Measurements from ENCODE around the gene BRSK2.
A peak's percentile ranks its signal among the peaks of the same experiment; 100 is the strongest.

Gene BRSK2

DNA sequence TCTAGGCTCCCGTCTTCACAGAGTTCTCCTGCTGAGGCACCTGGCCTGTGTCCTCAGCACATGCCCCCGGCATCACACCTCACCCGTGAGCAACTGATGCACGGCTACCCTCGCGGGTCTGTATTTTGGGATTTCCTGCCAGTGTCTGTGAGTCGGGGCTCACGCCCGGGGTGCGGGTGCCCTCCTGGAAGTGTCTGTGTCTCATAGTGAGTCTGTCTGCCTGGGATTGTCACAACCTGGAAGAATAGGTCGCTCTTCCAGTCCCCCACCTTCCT is 11.4 kb downstream of the BRSK2 start:
- no peaks in the 10 kb centered on the region for H3K9me3 ChIP-seq (ENCODE audit: control insufficient read depth, low read length)
- no peaks in the 10 kb centered on the region for H3K4me1 ChIP-seq (ENCODE audit: control insufficient read depth, insufficient read depth, low read length)

DNA sequence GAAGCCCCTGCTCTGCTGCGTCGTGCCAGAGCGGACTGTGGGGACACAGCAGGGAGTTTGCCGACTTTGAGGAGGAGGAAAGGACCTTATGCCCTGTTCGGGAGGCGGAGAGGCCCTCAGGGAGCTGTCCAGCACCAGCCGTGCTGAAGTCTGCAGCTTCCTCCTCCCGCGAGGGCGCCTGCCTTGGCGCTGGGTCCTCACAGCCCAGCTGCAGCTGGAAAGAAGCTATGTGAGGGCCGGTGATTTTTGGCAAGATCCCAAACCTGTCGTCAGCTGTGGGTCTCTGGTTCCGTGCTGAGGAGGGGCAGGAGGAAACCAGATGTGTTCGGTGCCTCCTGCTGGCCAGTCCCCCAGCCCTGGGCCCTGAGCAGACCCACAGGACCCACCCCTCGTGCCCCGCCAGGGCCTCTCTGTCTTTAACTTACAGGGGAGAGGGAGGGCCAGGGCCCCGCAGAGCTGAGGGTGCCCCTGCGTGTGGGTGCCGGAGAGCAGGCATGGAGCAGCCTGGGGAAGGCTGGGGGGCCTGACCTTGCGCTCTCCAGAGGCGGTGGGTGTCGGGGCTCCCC is 12.0 kb downstream of the BRSK2 start:
- no peaks in the 10 kb centered on the region for H3K9me3 ChIP-seq (ENCODE audit: control insufficient read depth, low read length)
- H3K36me3 ChIP-seq (ENCODE audit: control insufficient read depth, insufficient read depth, low read length, severe bottlenecking) = no peaks in the 10 kb centered on the region
- DNase-seq (ENCODE audit: low read depth) = peak; percentile 78
- H3K4me1 ChIP-seq (ENCODE audit: control insufficient read depth, insufficient read depth, low read length) = no peaks in the 10 kb centered on the region
- H3K9ac ChIP-seq (ENCODE audit: low read length) = no peak overlapping the region
- peaks cover 39% of the 10 kb centered on the region for H3K27me3 ChIP-seq (replicated peaks; ENCODE audit: control insufficient read depth, insufficient read depth, low read length)
- H3K4me3 ChIP-seq (ENCODE audit: low read length) = no peak overlapping the region

More for the DNA sequence above, 11.4 kb downstream of the BRSK2 start:
- Histone ChIP-seq H3K4me3 (ENCODE audit: low read length) (no peak overlapping the region), H3K9ac (ENCODE audit: low read length) (no peak overlapping the region), H3K27me3 (replicated peaks; ENCODE audit: control insufficient read depth, insufficient read depth, low read length) (peaks cover 37% of the 10 kb centered on the region), H3K36me3 (ENCODE audit: control insufficient read depth, insufficient read depth, low read length, severe bottlenecking) (no peaks in the 10 kb centered on the region)
- DNase-seq (ENCODE audit: low read depth) = no peak

DNA sequence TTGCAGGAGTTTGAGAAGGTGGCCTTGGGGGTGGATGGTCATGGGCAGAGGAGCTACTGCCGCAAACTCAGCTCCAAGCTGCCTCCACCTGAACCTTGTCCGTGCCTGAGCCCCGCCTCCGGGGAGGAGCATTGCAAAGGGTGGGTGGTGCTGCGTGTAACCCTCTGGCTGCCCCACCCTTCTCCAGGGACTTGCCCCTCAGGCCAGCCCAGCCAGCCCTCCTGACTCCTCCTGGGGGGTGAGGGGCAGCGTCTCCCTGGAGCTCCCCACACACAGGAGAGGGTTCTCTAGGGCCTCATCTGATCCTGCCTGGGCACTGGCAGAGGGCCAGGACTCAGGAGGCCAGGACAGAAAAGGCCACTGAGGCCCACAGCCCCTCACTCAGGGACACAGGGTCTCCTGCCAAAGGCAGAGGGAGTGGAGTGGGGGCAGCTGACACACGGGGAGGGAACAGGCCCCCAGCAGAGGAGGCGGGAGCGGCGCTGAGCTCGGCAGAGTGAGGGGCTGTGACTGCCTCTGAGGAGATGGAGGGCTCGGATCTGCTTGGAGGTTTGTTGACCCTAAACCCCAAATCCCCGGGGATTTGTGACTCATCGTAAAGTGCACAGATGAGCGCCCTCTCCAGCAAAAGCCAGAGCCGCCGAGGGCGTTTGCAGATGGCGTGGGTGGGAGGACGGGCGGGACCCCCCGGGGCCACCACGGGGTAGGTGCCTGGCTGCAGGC is 12.8 kb downstream of the BRSK2 start:
- Histone ChIP-seq H3K9me3 (ENCODE audit: control insufficient read depth, low read length) (no peaks in the 10 kb centered on the region), H3K36me3 (ENCODE audit: control insufficient read depth, insufficient read depth, low read length, severe bottlenecking) (no peaks in the 10 kb centered on the region), H3K9ac (ENCODE audit: low read length) (no peak overlapping the region), H3K4me3 (ENCODE audit: low read length) (no peak overlapping the region), H3K4me1 (ENCODE audit: control insufficient read depth, insufficient read depth, low read length) (no peaks in the 10 kb centered on the region), H3K27me3 (replicated peaks; ENCODE audit: control insufficient read depth, insufficient read depth, low read length) (peaks cover 44% of the 10 kb centered on the region)
- no peak for DNase-seq (ENCODE audit: low read depth)

DNA sequence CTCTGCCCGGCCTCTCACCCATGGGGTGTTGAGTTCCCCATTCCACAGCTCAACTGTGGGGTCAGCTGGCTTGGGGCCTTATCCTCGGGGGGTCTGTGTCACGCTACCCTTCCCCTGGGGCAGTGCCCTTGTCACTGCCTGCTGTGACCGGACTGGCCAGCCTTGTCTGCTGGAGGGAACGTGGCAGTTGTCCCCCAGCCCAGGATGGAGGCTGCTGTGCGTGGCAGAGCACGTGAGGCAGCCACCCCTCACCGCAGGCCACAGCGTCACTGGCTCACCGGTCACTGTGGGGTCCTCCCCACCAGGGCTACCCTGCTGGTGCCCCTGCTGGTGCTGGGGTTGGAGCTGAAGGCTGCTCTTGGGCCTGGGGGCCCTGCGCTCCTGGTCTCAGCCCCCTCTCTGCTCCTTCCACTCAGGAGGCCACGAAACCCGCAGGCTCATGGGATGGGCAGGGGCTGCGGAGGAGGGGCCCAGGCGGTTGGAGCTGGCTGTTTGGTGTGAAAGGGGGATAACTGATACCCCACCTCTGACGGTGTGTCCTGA is 13.4 kb downstream of the BRSK2 start:
- Histone ChIP-seq H3K9ac (ENCODE audit: low read length) (no peak overlapping the region), H3K27me3 (replicated peaks; ENCODE audit: control insufficient read depth, insufficient read depth, low read length) (peaks cover 44% of the 10 kb centered on the region), H3K4me3 (ENCODE audit: low read length) (no peak overlapping the region), H3K4me1 (ENCODE audit: control insufficient read depth, insufficient read depth, low read length) (no peaks in the 10 kb centered on the region), H3K9me3 (ENCODE audit: control insufficient read depth, low read length) (no peaks in the 10 kb centered on the region), H3K36me3 (ENCODE audit: control insufficient read depth, insufficient read depth, low read length, severe bottlenecking) (no peaks in the 10 kb centered on the region)
- DNase-seq (ENCODE audit: low read depth) = no peak

DNA sequence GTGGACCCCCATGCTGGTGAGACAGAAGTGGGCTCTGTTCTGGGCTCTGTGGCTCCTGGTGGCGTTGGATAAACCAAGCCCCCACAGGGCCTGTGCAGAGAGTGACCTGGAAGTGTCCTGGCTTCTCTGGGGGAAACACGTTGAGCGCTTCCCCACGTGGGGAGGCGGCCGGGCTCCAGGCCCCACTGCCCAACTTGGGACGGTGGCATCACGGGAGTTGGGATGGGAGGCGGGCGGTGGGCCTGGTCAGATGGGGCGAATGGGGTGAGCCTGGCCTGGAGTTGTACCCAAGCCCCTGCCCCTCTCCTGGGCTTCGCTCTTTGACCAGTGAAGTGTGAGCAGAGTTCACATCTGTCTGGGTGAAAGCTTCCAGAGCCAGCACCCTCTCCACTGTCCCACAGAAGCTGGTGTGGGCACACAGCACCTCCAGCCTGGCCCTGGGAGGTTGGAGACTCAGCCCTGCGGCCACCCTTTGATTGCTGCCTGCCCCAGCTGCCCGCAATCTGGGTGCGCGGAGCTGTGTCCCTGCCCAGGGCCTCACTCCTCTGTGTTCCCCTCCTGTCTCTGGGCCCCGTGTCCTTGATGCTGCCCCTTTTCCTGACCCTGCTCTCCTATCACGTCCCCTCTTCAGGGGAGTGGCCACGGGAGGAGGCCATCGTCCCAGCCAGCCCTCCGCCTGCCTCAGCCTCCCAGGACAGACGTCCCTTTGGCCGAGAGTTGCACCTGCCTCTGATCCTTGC is 14.2 kb downstream of the BRSK2 start:
- H3K9me3 ChIP-seq (ENCODE audit: control insufficient read depth, low read length) = no peaks in the 10 kb centered on the region
- H3K36me3 ChIP-seq (ENCODE audit: control insufficient read depth, insufficient read depth, low read length, severe bottlenecking) = no peaks in the 10 kb centered on the region
- H3K4me1 ChIP-seq (ENCODE audit: control insufficient read depth, insufficient read depth, low read length) = no peaks in the 10 kb centered on the region
- peaks cover 44% of the 10 kb centered on the region for H3K27me3 ChIP-seq (replicated peaks; ENCODE audit: control insufficient read depth, insufficient read depth, low read length)
- no peak overlapping the region for H3K9ac ChIP-seq (ENCODE audit: low read length)
- no peak for DNase-seq (ENCODE audit: low read depth)
- H3K4me3 ChIP-seq (ENCODE audit: low read length) = no peak overlapping the region

DNA sequence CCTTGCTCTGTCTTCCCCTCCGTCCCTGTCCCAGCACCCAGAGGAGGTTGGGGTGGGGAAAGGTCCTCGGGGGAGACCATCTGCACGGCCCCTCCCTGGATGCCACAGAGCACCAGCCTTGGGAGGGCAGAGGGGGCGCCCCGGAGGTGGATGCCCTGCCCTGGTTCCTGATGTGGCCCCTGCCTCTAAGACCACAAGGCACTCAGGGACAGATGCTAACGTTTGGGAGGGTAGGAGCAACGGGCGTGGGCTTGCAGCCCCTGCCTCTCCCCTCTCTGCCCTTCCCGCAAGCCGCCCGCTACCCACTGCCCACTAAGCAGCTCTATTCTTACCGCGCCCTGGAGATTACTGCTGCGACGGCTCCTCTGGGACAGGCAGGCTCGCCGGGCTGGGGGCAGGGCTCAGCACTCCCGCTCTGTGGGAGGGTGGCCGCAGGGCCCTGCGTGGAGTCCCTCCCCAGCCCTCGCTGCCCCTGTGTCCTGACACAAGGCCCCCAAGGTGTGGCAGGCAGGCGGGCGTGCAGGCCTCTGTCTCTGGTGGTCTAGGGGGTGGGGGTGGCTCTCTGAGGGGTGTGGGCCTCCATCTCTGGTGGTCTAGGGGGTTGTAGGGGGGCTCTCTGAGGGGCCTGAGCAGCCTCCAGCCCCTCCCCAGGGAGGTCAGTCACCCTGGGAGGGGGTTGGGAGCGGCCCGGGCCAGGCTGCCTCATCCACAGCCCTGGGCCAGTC is 14.9 kb downstream of the BRSK2 start:
- H3K4me1 ChIP-seq (ENCODE audit: control insufficient read depth, insufficient read depth, low read length) = no peaks in the 10 kb centered on the region
- H3K9ac ChIP-seq (ENCODE audit: low read length) = no peak overlapping the region
- H3K4me3 ChIP-seq (ENCODE audit: low read length) = no peak overlapping the region
- H3K36me3 ChIP-seq (ENCODE audit: control insufficient read depth, insufficient read depth, low read length, severe bottlenecking) = no peaks in the 10 kb centered on the region
- peaks cover 43% of the 10 kb centered on the region for H3K27me3 ChIP-seq (replicated peaks; ENCODE audit: control insufficient read depth, insufficient read depth, low read length)
- DNase-seq (ENCODE audit: low read depth) = no peak
- no peaks in the 10 kb centered on the region for H3K9me3 ChIP-seq (ENCODE audit: control insufficient read depth, low read length)

DNA sequence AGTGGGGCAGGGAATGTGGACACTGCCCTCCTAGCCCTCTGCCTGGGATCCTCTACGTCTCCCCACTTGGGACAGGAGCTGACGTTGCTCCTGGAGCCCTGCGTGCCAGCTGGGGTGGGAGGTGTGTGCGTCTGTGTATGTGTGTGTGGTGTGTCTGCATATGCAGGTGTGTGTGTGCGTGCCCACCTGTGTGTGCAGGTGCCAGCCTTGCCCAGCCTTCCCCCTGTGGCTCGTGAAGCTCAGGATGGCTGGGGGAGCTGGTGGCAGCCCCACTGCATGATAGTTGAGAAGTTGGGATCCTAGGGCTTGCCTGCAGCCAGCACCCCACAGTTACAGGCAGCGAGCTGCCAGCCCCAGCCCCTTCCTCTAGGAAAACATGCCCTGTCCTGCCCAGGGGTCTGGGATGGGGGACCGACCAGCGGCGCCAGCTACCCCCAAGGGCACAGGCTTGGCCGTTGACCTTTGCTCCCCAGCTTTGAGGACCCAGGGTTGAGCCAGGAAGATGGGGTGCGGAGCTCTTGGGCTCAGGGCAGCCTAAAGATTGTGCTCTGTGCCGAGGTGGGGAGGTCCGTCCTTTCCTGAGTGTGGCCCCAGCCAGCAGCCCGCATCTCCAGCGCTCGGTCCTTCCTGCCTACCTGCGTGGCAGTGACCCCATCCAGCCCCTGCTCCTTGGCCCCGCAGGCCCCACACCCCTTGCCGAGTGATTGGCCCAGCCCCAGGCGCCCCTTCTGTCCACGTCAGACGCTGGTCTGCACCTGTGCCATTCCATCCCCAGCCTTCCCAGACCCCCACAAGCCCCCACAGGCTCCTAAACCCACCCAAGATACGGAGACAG is 15.7 kb downstream of the BRSK2 start:
- DNase-seq (ENCODE audit: low read depth) = no peak
- no peaks in the 10 kb centered on the region for H3K36me3 ChIP-seq (ENCODE audit: control insufficient read depth, insufficient read depth, low read length, severe bottlenecking)
- no peaks in the 10 kb centered on the region for H3K9me3 ChIP-seq (ENCODE audit: control insufficient read depth, low read length)
- H3K4me3 ChIP-seq (ENCODE audit: low read length) = no peak overlapping the region
- no peaks in the 10 kb centered on the region for H3K4me1 ChIP-seq (ENCODE audit: control insufficient read depth, insufficient read depth, low read length)
- no peak overlapping the region for H3K9ac ChIP-seq (ENCODE audit: low read length)
- peaks cover 40% of the 10 kb centered on the region for H3K27me3 ChIP-seq (replicated peaks; ENCODE audit: control insufficient read depth, insufficient read depth, low read length)

DNA sequence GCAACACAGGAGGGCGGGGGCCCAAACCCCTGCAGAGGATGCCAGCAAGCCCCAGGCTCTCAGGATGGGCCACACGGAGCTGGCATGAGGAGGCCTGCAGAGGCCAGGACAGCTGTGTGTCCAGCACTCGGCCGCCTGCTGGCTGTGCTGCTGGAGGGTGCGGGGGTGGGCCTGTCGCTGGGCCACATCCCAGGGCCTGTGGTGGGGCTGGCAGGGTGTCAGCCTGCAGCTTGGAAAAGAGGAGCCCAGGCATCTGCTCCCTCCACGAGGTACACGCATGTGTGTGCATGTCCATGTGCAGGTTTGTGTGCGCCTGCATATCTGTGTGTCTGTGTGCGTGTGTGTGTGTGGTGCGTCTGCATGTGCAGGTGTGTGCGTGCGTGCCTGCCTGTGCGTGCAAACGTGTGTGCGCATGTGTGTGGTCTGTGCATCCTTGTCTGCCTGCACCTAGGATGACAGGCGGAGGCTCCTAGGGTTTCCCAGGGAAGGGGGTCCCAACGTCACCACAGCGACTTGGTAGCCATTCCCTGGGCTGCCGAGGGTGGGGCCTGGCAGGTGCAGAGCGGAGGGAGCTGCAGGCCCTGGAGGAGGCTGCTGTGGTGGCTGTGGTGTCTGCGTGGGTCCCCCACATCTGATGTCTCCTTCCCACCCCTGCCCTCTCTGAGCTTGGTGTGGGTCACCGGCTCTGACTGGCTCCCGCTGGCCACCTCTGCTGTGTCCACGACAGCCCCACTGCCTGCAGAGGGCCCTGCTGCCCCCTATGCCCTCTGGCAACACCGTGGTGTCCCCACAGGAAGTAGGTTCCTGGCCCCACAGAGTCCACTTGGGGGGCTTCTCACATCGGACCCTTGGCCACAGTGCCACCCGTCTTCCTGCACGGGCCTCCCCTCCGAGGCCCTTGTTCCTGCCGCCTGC is 17.1 kb downstream of the BRSK2 start:
- Histone ChIP-seq H3K9me3 (ENCODE audit: control insufficient read depth, low read length) (no peaks in the 10 kb centered on the region), H3K27me3 (replicated peaks; ENCODE audit: control insufficient read depth, insufficient read depth, low read length) (peaks cover 36% of the 10 kb centered on the region), H3K36me3 (ENCODE audit: control insufficient read depth, insufficient read depth, low read length, severe bottlenecking) (no peaks in the 10 kb centered on the region), H3K9ac (ENCODE audit: low read length) (no peak overlapping the region), H3K4me1 (ENCODE audit: control insufficient read depth, insufficient read depth, low read length) (no peaks in the 10 kb centered on the region), H3K4me3 (ENCODE audit: low read length) (no peak overlapping the region)
- DNase-seq (ENCODE audit: low read depth) = no peak

DNA sequence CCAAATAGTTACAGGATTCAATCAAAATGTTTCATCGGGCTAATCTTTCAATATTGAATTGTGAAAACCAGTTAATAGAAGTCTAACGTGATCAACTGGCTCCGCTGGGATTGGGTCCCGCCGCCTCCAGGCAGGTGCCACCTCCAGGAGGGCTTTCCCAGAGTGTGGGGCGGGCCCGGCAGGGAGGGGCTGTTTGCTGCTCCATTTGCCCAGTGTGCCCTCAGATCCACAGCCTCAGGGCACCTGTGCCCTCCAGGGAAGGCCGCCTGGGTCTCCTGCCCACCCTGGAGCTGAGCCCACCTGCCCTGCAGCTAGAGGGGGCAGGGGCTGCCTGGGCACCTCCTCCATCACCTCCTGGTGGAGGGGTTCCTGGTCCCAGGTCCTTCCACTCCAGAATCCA is 17.9 kb downstream of the BRSK2 start:
- H3K9ac ChIP-seq (ENCODE audit: low read length) = no peak overlapping the region
- DNase-seq (ENCODE audit: low read depth) = no peak
- H3K9me3 ChIP-seq (ENCODE audit: control insufficient read depth, low read length) = no peaks in the 10 kb centered on the region
- H3K4me1 ChIP-seq (ENCODE audit: control insufficient read depth, insufficient read depth, low read length) = no peaks in the 10 kb centered on the region
- H3K27me3 ChIP-seq (replicated peaks; ENCODE audit: control insufficient read depth, insufficient read depth, low read length) = peaks cover 36% of the 10 kb centered on the region
- no peaks in the 10 kb centered on the region for H3K36me3 ChIP-seq (ENCODE audit: control insufficient read depth, insufficient read depth, low read length, severe bottlenecking)
- no peak overlapping the region for H3K4me3 ChIP-seq (ENCODE audit: low read length)

DNA sequence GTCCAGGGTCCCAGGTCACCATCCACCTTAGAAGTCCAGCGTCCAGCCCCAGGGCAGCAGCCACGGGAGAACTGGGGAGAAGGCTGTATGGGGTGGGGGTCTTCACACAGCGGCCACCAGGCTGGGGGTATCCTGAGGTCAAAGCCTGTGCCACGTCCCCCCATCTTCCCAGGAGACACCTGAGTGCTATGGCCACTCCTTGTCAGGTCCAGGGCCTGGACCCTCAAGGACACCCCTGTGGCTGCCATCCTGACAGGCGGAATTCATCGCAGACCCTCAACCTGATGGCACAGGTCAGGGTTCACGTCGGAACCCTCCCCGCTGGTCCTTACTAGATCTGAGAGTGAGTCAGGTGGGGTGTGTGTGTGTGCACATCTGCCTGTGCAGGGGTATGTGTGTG is 18.6 kb downstream of the BRSK2 start:
- Histone ChIP-seq H3K36me3 (ENCODE audit: control insufficient read depth, insufficient read depth, low read length, severe bottlenecking) (no peaks in the 10 kb centered on the region), H3K4me3 (ENCODE audit: low read length) (no peak overlapping the region), H3K27me3 (replicated peaks; ENCODE audit: control insufficient read depth, insufficient read depth, low read length) (peaks cover 35% of the 10 kb centered on the region), H3K9ac (ENCODE audit: low read length) (no peak overlapping the region), H3K4me1 (ENCODE audit: control insufficient read depth, insufficient read depth, low read length) (no peaks in the 10 kb centered on the region), H3K9me3 (ENCODE audit: control insufficient read depth, low read length) (no peaks in the 10 kb centered on the region)
- DNase-seq (ENCODE audit: low read depth) = no peak
